Measurements from ENCODE around the gene FBXO42.

The FBXO42 gene

DNA sequence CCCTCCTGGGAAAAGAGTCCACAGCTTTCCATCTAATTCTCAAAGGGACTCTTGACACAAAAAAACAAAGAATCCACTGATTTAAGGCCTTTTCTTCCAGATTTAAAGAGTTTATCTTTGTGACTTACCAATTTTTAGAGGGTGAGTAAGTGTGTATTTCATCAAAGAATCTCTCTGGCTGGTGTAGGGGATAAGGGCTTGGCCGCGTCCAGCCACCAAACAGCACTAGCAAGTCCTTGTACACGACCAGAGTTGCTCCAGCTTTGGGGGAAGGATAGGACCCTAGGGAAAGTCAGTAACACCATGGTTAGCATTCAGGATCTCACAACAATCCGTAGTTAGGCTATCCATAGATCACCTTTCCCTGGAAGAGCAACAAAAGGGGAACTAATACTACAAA is 95.8 kb downstream of the FBXO42 start:
- no peak overlapping the region for H3K27ac ChIP-seq (ENCODE audit: low read depth, low read length)

DNA sequence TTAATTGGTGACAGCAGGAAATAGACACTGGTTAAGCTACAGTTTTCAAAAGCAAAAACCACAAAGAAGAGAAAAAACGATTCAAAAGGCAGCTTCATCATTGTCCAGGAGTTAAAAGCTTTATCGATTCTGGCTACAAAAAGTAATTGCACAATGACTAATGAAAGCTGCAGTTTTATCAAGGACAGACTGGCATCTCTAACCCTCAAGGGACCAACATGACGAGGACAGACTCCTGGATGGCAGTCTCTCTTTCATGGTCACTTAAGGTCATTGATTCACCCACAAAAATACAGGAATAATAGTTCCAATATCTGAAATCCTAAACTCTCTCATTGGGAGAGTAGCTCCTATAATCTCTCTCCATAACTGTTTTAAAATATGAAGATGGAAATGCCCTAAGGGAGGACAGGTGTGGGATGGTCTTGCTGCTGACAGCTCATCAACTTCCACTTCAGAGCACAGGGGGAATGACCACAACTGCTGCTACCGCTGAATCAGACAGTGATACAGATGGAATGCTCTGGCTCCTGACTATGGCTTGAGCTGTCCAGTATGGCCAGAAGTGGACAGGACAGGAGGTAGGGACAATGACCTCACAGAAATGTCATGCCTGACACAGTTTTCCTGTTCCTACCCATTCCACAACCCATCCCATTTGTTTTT is 97.9 kb downstream of the FBXO42 start:
- Histone ChIP-seq H3K27ac (ENCODE audit: low read depth, low read length) (no peak overlapping the region), H3K27me3 (ENCODE audit: insufficient read depth, low read length) (no peaks in the 10 kb centered on the region), H3K9ac (ENCODE audit: low read depth, low read length) (no peak overlapping the region), H3K9me3 (ENCODE audit: insufficient read depth, low read depth, low read length) (no peaks in the 10 kb centered on the region), H3K36me3 (ENCODE audit: insufficient read depth, low read length) (peaks cover 67% of the 10 kb centered on the region), H3K4me3 (ENCODE audit: low read length) (no peak overlapping the region), H3K4me1 (ENCODE audit: insufficient read depth, low read length) (peaks cover 3% of the 10 kb centered on the region; the same call in 1 of the 2 replicates)
- WGBS: 94% methylated on average over 4 of the region's 4 CpGs

More for the DNA sequence above, 95.8 kb downstream of the FBXO42 start:
- peaks cover 47% of the 10 kb centered on the region for H3K36me3 ChIP-seq (ENCODE audit: insufficient read depth, low read length)
- no peak overlapping the region for H3K4me3 ChIP-seq (ENCODE audit: low read length)
- H3K4me1 ChIP-seq (ENCODE audit: insufficient read depth, low read length): peaks cover 3% of the 10 kb centered on the region; the same call in 1 of the 2 replicates
- WGBS: 87% methylated on average over 4 of the region's 4 CpGs
- H3K9ac ChIP-seq (ENCODE audit: low read depth, low read length): no peak overlapping the region
- no peaks in the 10 kb centered on the region for H3K27me3 ChIP-seq (ENCODE audit: insufficient read depth, low read length)
- H3K9me3 ChIP-seq (ENCODE audit: insufficient read depth, low read depth, low read length): no peaks in the 10 kb centered on the region

DNA sequence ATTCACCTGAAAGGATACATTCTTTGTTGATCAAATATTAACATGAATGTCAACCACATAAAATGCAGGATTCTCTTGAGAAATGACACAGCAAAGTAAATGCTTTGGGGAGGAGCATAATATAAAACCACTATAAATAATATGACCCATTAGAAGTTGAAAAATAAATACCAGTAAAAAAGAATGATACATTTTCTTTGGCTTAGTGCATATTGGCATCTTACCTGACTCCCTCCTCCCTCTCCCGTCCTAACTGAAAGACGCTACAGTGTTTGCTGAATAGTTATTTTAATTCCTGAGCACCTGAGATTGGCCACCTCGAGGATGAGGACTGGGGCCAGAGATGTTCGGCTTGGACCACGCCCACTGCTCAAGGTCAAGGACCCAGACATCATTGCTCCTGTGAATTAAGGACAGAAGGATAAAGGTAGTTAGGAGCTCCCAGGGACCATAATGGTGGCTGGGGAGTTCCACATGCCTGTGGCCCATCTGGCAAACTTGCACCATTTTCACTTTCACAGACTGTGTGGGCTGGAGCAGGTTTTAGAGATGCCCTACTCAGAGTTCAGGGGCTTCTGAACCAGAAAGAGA is 98.9 kb downstream of the FBXO42 start:
- Histone ChIP-seq H3K9ac (ENCODE audit: low read depth, low read length) (no peak overlapping the region), H3K9me3 (ENCODE audit: insufficient read depth, low read depth, low read length) (no peaks in the 10 kb centered on the region), H3K36me3 (ENCODE audit: insufficient read depth, low read length) (peaks cover 74% of the 10 kb centered on the region), H3K4me3 (ENCODE audit: low read length) (no peak overlapping the region), H3K27me3 (ENCODE audit: insufficient read depth, low read length) (no peaks in the 10 kb centered on the region), H3K4me1 (ENCODE audit: insufficient read depth, low read length) (peaks cover 3% of the 10 kb centered on the region; the same call in 1 of the 2 replicates), H3K27ac (ENCODE audit: low read depth, low read length) (no peak overlapping the region)
- 94% methylated on average over 5 of the region's 5 CpGs for WGBS

DNA sequence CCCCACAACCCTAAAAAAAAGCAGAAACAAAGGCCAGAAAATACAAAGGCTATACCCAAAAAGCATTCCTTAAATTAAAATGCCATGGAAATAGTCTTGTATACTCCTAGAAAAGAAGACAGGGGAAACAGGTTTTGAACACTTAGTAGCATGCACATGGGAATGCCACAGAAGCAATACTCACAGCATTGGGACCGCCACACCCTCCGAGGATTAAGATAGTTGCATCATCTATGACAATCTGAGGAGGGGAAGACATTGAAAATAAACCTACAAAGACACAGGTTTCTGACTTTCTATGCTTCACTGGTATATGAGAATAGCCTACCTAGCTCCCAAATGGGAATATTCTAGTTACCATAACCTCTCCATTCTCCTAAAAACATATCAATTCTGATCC is 99.4 kb downstream of the FBXO42 start:
- no peak overlapping the region for H3K9ac ChIP-seq (ENCODE audit: low read depth, low read length)
- peaks cover 77% of the 10 kb centered on the region for H3K36me3 ChIP-seq (ENCODE audit: insufficient read depth, low read length)
- H3K4me1 ChIP-seq (ENCODE audit: insufficient read depth, low read length): peaks cover 3% of the 10 kb centered on the region; the same call in 1 of the 2 replicates
- H3K4me3 ChIP-seq (ENCODE audit: low read length): no peak overlapping the region
- H3K27me3 ChIP-seq (ENCODE audit: insufficient read depth, low read length): no peaks in the 10 kb centered on the region
- 100% methylated on average over 2 of the region's 2 CpGs for WGBS
- H3K9me3 ChIP-seq (ENCODE audit: insufficient read depth, low read depth, low read length): no peaks in the 10 kb centered on the region
- H3K27ac ChIP-seq (ENCODE audit: low read depth, low read length): no peak overlapping the region

DNA sequence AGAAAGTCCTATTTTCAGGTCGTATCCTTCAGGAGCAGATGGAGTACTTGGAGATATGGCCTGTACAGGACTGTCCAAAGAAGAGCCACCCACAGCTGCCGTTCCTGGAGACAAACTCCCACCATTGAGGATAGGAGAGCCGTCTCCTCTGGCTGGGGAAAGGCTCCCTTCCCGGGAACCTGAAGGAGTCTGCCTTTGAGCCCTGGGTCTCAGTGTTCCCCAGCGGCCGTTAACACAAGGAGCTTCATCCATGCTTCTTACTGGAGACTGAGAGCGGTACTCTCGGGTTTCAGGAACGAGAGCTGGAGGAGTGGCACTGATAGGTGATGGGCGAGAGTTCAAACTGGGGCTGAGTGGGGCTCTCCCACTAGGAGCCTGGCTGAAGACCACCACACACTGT is 100.9 kb downstream of the FBXO42 start:
- Histone ChIP-seq H3K36me3 (ENCODE audit: insufficient read depth, low read length) (peaks cover 85% of the 10 kb centered on the region), H3K9me3 (ENCODE audit: insufficient read depth, low read depth, low read length) (no peaks in the 10 kb centered on the region)

DNA sequence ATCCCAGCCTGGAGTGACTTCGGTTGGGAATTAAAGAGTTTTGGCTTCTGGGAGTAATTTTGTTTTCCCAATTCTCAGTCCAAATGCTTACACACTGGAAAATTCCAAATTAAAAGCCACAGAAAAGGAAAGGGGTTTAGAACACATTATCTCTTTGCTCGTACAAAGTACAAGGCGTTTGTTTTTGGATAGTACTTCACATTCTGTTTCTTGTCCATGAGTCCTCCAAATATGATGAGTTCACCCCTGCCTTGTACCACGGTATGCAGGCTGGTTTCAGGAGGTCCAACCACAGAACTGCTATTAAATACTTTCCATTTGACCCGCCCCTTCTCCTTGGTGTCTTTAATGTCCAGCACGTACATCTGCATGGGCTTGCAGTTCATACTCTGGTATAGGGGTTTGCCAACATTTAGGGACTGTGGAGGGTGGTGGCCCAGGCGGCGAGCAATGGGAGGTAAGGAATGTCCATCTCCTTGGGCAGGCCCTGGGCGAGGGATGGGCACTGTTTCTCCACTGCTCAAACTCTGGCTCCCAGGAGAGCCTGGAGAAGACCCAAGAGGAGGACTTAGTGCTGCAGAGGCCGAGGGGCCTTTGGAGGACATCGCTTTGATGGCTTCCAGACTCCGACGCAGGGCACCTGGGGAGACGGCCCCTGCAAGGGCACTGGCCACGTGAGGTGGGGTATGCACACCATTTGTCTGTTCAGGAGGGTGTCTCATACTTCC is 101.6 kb downstream of the FBXO42 start:
- Histone ChIP-seq H3K27ac (ENCODE audit: low read depth, low read length) (no peak overlapping the region), H3K4me1 (ENCODE audit: insufficient read depth, low read length) (no peaks in the 10 kb centered on the region), H3K9me3 (ENCODE audit: insufficient read depth, low read depth, low read length) (no peaks in the 10 kb centered on the region), H3K9ac (ENCODE audit: low read depth, low read length) (no peak overlapping the region), H3K4me3 (ENCODE audit: low read length) (no peak overlapping the region), H3K27me3 (ENCODE audit: insufficient read depth, low read length) (no peaks in the 10 kb centered on the region), H3K36me3 (ENCODE audit: insufficient read depth, low read length) (peaks cover 78% of the 10 kb centered on the region)
- WGBS: 94% methylated on average over 14 of the region's 15 CpGs

More for the DNA sequence above, 100.9 kb downstream of the FBXO42 start:
- Histone ChIP-seq H3K4me3 (ENCODE audit: low read length) (no peak overlapping the region), H3K9ac (ENCODE audit: low read depth, low read length) (no peak overlapping the region), H3K27ac (ENCODE audit: low read depth, low read length) (no peak overlapping the region), H3K4me1 (ENCODE audit: insufficient read depth, low read length) (no peaks in the 10 kb centered on the region), H3K27me3 (ENCODE audit: insufficient read depth, low read length) (no peaks in the 10 kb centered on the region)
- WGBS: 94% methylated on average over 10 of the region's 10 CpGs

DNA sequence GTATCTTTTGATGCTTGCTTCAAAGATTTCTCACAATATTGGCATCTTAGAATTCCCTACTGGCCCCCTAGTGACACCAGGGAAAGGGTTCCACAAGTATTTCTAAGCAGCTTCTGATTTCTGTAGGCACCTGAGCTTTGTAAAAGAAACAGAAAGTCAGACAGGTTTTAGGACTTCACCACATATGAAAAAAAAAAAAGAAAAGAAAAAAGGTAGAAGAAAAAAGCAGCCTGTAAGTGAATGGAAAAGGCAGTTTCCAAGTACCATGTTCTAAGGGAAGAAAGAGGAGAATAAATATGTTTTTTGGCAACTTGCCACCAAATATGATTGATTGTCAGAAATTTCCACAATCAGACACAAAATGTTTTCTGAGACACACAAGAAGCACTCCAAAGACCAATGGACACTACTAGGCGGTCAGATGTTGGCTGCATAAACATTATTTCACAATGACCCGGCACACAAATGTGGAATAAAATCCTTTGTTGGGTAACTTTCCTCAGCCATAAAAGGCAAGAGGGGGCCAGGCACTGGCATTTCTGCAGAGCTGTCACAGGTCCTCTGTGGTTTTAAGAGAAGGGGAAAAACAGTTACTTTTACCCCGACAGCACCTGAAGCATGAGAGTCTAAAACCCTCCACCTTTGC is 102.6 kb downstream of the FBXO42 start:
- WGBS: 95% methylated on average over 3 of the region's 3 CpGs
- no peak overlapping the region for H3K4me3 ChIP-seq (ENCODE audit: low read length)
- H3K27me3 ChIP-seq (ENCODE audit: insufficient read depth, low read length): no peaks in the 10 kb centered on the region

DNA sequence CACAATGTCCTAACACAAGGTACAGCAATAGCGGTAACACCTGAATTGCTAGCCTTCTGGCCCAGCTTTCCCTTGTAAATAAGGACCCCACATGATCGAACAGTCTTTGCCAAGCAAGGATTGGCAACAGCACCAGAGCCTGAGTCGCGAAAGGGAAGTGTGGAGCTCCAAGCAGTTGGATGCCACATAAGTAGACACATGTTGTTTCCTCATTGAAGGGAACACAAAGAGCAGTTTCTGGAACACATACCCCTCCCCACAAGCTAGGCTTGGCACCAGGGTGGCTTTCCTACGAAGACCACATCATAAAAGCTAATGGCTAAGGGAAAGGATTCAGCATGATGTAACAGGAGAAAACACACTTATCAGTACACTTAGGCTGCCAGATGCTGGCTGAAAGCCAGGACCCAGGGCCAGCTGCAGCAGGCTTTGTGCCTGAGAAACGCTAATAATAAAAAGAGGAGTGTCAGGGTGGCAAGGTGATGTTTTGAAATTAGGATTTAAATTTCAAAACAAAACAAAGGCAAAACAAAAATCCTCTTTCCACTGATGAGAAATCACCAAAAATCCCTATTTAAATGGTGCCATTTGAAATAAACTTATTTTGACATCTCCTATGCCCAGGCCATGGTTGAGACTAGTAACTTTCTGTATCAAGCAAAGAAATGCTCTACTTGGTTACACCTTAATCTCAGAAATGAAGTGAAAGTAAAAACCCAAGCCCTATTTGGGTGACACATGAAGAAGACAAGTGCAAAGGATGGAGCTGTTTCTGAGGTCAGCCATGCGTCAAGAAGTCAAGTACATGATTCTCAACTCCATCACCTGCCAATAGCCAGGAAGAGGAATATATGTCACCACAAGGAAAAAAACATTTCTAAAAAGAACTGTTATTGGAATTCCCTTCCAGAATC is 103.4 kb downstream of the FBXO42 start:
- Histone ChIP-seq H3K36me3 (ENCODE audit: insufficient read depth, low read length) (peaks cover 61% of the 10 kb centered on the region), H3K4me1 (ENCODE audit: insufficient read depth, low read length) (no peaks in the 10 kb centered on the region), H3K27ac (ENCODE audit: low read depth, low read length) (no peak overlapping the region), H3K4me3 (ENCODE audit: low read length) (no peak overlapping the region), H3K9me3 (ENCODE audit: insufficient read depth, low read depth, low read length) (no peaks in the 10 kb centered on the region), H3K27me3 (ENCODE audit: insufficient read depth, low read length) (no peaks in the 10 kb centered on the region), H3K9ac (ENCODE audit: low read depth, low read length) (no peak overlapping the region)
- WGBS: 92% methylated on average over 6 of the region's 7 CpGs

More for the DNA sequence above, 102.6 kb downstream of the FBXO42 start:
- no peak overlapping the region for H3K9ac ChIP-seq (ENCODE audit: low read depth, low read length)
- H3K27ac ChIP-seq (ENCODE audit: low read depth, low read length): no peak overlapping the region
- no peaks in the 10 kb centered on the region for H3K4me1 ChIP-seq (ENCODE audit: insufficient read depth, low read length)
- H3K36me3 ChIP-seq (ENCODE audit: insufficient read depth, low read length): peaks cover 69% of the 10 kb centered on the region
- H3K9me3 ChIP-seq (ENCODE audit: insufficient read depth, low read depth, low read length): no peaks in the 10 kb centered on the region

DNA sequence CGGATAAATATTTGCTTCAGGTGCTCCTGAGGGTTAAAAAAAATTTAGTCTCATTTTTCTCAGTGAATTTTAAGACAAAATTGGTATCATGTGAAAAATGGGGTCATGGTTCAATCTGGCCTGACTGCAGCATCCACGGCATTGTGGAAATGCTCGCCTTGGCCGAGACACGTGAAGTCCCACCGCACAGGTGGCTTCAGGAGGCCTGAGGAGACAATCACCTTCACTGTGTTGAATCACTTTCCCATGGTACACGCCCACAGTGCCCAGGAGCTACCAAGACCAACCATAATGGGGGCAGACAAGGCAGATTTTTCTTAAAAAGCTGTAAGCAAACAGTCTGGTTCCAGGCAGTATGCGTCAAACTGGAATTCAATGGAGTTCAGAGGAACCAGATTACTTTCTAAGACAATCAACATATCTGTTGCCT is 104.3 kb downstream of the FBXO42 start:
- Histone ChIP-seq H3K9ac (ENCODE audit: low read depth, low read length) (no peak overlapping the region), H3K4me3 (ENCODE audit: low read length) (no peak overlapping the region), H3K4me1 (ENCODE audit: insufficient read depth, low read length) (no peaks in the 10 kb centered on the region), H3K36me3 (ENCODE audit: insufficient read depth, low read length) (peaks cover 53% of the 10 kb centered on the region), H3K27ac (ENCODE audit: low read depth, low read length) (no peak overlapping the region), H3K9me3 (ENCODE audit: insufficient read depth, low read depth, low read length) (no peaks in the 10 kb centered on the region), H3K27me3 (ENCODE audit: insufficient read depth, low read length) (no peaks in the 10 kb centered on the region)
- 93% methylated on average over 8 of the region's 8 CpGs for WGBS

DNA sequence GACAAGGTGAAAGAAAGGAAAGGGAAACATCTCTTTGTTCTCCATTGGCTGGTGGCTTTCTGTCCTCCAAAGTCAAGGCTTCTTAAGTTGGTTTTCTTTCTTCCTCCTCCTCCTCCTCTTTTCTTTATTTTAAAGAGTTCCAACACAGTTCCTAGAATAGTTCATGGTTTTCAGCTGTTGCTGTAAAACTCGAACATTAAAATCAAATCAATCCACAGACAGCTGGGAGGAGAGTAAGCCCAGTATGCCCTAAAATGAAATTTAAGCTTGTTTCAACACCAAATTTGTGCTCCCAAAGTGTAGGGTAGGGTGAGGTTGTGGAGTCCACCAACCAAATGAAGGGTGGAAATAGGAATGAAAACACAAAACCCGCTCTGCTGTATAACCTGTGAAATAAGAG is 104.8 kb downstream of the FBXO42 start:
- no peaks in the 10 kb centered on the region for H3K4me1 ChIP-seq (ENCODE audit: insufficient read depth, low read length)

More for the DNA sequence above, 104.8 kb downstream of the FBXO42 start:
- Histone ChIP-seq H3K4me3 (ENCODE audit: low read length) (no peak overlapping the region), H3K9me3 (ENCODE audit: insufficient read depth, low read depth, low read length) (no peaks in the 10 kb centered on the region), H3K27ac (ENCODE audit: low read depth, low read length) (no peak overlapping the region), H3K36me3 (ENCODE audit: insufficient read depth, low read length) (peaks cover 47% of the 10 kb centered on the region), H3K9ac (ENCODE audit: low read depth, low read length) (no peak overlapping the region), H3K27me3 (ENCODE audit: insufficient read depth, low read length) (no peaks in the 10 kb centered on the region)
- 87% methylated on average over 2 of the region's 2 CpGs for WGBS
